ENCODE data around the gene RETREG3.

GRCh38 chr17:42647778-42648177 lies 38.6 kb upstream of the RETREG3 start:
- TF ChIP-seq POLR2AphosphoS5 (IDR thresholded peaks at IDR 0.05; ENCODE audit: borderline replicate concordance, low read depth, low read length) (no peak), EZH2 (IDR thresholded peaks at IDR 0.05) (no peak), FOXP2 (optimal IDR thresholded peaks at IDR 0.05; ENCODE audit: control extremely low read depth, extremely low read length, insufficient read depth) (no peak)

Data from SK-N-MC (cell line).